ENCODE measurements around the gene SPON1.

Gene SPON1

DNA sequence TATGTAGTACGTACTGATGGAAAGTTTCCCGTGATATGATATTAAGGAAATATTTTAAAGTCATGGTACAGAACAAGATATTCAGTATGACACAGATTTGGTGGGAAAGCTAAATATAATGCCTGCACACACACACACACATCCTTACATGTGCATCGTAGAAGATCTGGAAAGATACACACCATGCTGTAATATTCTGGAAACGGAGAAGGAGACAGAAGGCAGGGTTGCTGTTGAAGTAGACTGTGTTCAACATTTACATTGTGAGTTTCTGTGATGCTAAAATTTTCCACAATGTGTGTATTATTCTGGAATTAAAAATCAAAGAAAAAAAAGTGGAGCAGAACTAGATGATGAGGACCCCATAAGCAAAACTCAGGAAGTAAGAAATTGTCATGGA is 278.4 kb downstream of the SPON1 start:
- H3K27me3 ChIP-seq (ENCODE audit: control insufficient read depth in 3 of 3, insufficient read depth in 3 of 3, low read depth in 1 of 3, low read length in 3 of 3), result peaks cover 0 to 21% (median 0%) of the 10 kb centered on the region in 3 experiments
- H2AK5ac ChIP-seq (ENCODE audit: low read depth, low read length), result no peak overlapping the region
- peaks cover 0 to 4% of the 10 kb centered on the region in 2 donors for H3K4me1 ChIP-seq (ENCODE audit: control insufficient read depth in 2 of 2, insufficient read depth in 1 of 2, low read depth in 1 of 2, low read length in 2 of 2)
- no peak overlapping the region for H3K27ac ChIP-seq (replicated peaks; ENCODE audit: low read length)
- no peak overlapping the region for H3K14ac ChIP-seq (ENCODE audit: low read length)
- H3K23ac ChIP-seq (ENCODE audit: low read depth, low read length, poor library complexity), result no peak overlapping the region
- WGBS, 2 donors (ENCODE audit: extremely low coverage in 2 of 2, insufficient read length in 2 of 2, insufficient replicate concordance in 1 of 2), result no CpG with 5 or more reads among the region's 4 CpGs
- no peaks in the 10 kb centered on the region for H3K79me1 ChIP-seq (ENCODE audit: low read depth, low read length)
- no peak overlapping the region for H3K4me3 ChIP-seq (ENCODE audit: low read length in 2 of 2)
- H3K9ac ChIP-seq (ENCODE audit: low read depth, low read length, poor library complexity), result no peak overlapping the region
- H3K4ac ChIP-seq (ENCODE audit: low read length), result no peak overlapping the region
- no peak overlapping the region for H4K8ac ChIP-seq (ENCODE audit: low read depth, low read length)
- no peak overlapping the region for H2BK120ac ChIP-seq (ENCODE audit: low read depth, low read length)
- H3K36me3 ChIP-seq (replicated peaks in 1 of 2; ENCODE audit: control insufficient read depth in 2 of 2, insufficient read depth in 2 of 2, low read length in 2 of 2), result no peaks in the 10 kb centered on the region
- no peak overlapping the region for H4K91ac ChIP-seq (ENCODE audit: low read depth, low read length, poor library complexity)
- no peak overlapping the region for H2AFZ ChIP-seq (ENCODE audit: low read length)
- no peak overlapping the region for H2BK12ac ChIP-seq (ENCODE audit: low read length)
- no peak overlapping the region for H2BK5ac ChIP-seq (ENCODE audit: low read length)
- no peak overlapping the region for H3K18ac ChIP-seq (ENCODE audit: low read length)
- DNase-seq (ENCODE audit: low spot score), result no peak
- H3K9me3 ChIP-seq (replicated peaks in 1 of 2; ENCODE audit: control insufficient read depth in 2 of 2, insufficient read depth in 1 of 2, low read depth in 1 of 2, low read length in 2 of 2), result no peaks in the 10 kb centered on the region
- no peak overlapping the region for H2BK15ac ChIP-seq (ENCODE audit: low read length)
- H3K4me2 ChIP-seq (ENCODE audit: insufficient read depth, low read length, poor library complexity, severe bottlenecking), result no peak overlapping the region

DNA sequence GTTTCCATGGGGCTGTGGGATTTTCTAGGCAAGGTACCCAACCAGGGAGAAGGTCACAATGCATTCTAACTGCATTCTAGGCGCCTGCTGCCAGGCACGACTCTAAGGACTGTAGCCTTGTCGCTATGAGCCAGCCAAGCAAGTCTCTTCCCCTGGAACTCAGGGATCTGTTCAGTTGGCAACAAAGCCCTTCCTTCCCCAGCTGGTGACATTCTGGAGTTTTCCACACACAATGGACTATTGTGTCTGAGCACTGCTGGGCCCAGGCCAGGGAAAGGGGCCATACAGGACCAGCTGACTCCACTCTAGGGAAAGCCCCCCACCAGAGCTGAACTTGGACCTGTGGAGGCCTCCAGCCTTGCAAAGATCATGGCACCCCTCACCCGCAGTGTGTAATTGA is 279.7 kb downstream of the SPON1 start:
- Histone ChIP-seq H3K27me3 (ENCODE audit: control insufficient read depth in 3 of 3, insufficient read depth in 3 of 3, low read depth in 1 of 3, low read length in 3 of 3) (peaks cover 0 to 19% (median 0%) of the 10 kb centered on the region in 3 experiments), H3K4ac (ENCODE audit: low read length) (no peak overlapping the region), H2BK12ac (ENCODE audit: low read length) (no peak overlapping the region), H4K8ac (ENCODE audit: low read depth, low read length) (no peak overlapping the region), H3K18ac (ENCODE audit: low read length) (no peak overlapping the region), H3K14ac (ENCODE audit: low read length) (no peak overlapping the region), H4K91ac (ENCODE audit: low read depth, low read length, poor library complexity) (no peak overlapping the region), H3K4me1 (ENCODE audit: control insufficient read depth in 2 of 2, insufficient read depth in 1 of 2, low read depth in 1 of 2, low read length in 2 of 2) (peaks cover 0 to 4% of the 10 kb centered on the region in 2 donors), H2BK15ac (ENCODE audit: low read length) (no peak overlapping the region), H2BK5ac (ENCODE audit: low read length) (no peak overlapping the region), H3K36me3 (replicated peaks in 1 of 2; ENCODE audit: control insufficient read depth in 2 of 2, insufficient read depth in 2 of 2, low read length in 2 of 2) (no peaks in the 10 kb centered on the region), H3K23ac (ENCODE audit: low read depth, low read length, poor library complexity) (no peak overlapping the region), H3K9me3 (replicated peaks in 1 of 2; ENCODE audit: control insufficient read depth in 2 of 2, insufficient read depth in 1 of 2, low read depth in 1 of 2, low read length in 2 of 2) (no peaks in the 10 kb centered on the region), H2BK120ac (ENCODE audit: low read depth, low read length) (no peak overlapping the region), H2AFZ (ENCODE audit: low read length) (no peak overlapping the region), H3K79me1 (ENCODE audit: low read depth, low read length) (no peaks in the 10 kb centered on the region), H2AK5ac (ENCODE audit: low read depth, low read length) (no peak overlapping the region), H3K27ac (replicated peaks; ENCODE audit: low read length) (no peak overlapping the region), H3K4me3 (ENCODE audit: low read length in 2 of 2) (no peak overlapping the region), H3K4me2 (ENCODE audit: insufficient read depth, low read length, poor library complexity, severe bottlenecking) (no peak overlapping the region), H3K9ac (ENCODE audit: low read depth, low read length, poor library complexity) (no peak overlapping the region)
- WGBS, 2 donors (ENCODE audit: extremely low coverage in 2 of 2, insufficient read length in 2 of 2, insufficient replicate concordance in 1 of 2), result no CpG with 5 or more reads among the region's 4 CpGs
- no peak for DNase-seq (ENCODE audit: low spot score)

DNA sequence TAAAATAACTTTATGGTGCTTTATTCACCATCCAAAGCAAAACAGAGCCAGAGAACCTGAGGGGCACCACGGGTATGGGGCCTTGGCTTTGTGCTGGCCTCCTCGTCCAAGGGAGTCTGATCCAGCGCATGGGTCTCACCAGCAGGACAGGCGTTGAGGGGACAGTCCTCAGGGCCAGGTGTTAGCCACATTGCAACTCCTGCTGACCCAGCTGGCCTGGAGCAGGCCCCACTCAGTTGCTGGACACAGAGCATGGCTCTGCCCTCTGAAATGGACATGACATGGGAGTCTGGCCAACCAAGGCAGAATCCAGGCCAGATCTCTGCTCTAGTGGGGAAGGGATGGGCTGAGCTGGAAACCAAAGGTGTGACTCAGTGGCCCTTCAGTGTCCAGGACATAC is 280.2 kb downstream of the SPON1 start:
- H2AK5ac ChIP-seq (ENCODE audit: low read depth, low read length), result no peak overlapping the region
- no peak overlapping the region for H3K4ac ChIP-seq (ENCODE audit: low read length)
- no peaks in the 10 kb centered on the region for H3K9me3 ChIP-seq (replicated peaks in 1 of 2; ENCODE audit: control insufficient read depth in 2 of 2, insufficient read depth in 1 of 2, low read depth in 1 of 2, low read length in 2 of 2)
- no peak overlapping the region for H4K91ac ChIP-seq (ENCODE audit: low read depth, low read length, poor library complexity)
- no peak overlapping the region for H3K14ac ChIP-seq (ENCODE audit: low read length)
- no peak overlapping the region for H3K27ac ChIP-seq (replicated peaks; ENCODE audit: low read length)
- no peak overlapping the region for H3K18ac ChIP-seq (ENCODE audit: low read length)
- H3K79me1 ChIP-seq (ENCODE audit: low read depth, low read length), result no peaks in the 10 kb centered on the region
- H3K9ac ChIP-seq (ENCODE audit: low read depth, low read length, poor library complexity), result no peak overlapping the region
- H3K36me3 ChIP-seq (replicated peaks in 1 of 2; ENCODE audit: control insufficient read depth in 2 of 2, insufficient read depth in 2 of 2, low read length in 2 of 2), result no peaks in the 10 kb centered on the region
- no peak overlapping the region for H2BK5ac ChIP-seq (ENCODE audit: low read length)
- no peak overlapping the region for H3K4me2 ChIP-seq (ENCODE audit: insufficient read depth, low read length, poor library complexity, severe bottlenecking)
- H3K4me3 ChIP-seq (ENCODE audit: low read length in 2 of 2), result no peak overlapping the region
- H2BK15ac ChIP-seq (ENCODE audit: low read length), result no peak overlapping the region
- H3K27me3 ChIP-seq (ENCODE audit: control insufficient read depth in 3 of 3, insufficient read depth in 3 of 3, low read depth in 1 of 3, low read length in 3 of 3), result peaks cover 0 to 25% (median 0%) of the 10 kb centered on the region in 3 experiments
- H2AFZ ChIP-seq (ENCODE audit: low read length), result no peak overlapping the region
- H2BK12ac ChIP-seq (ENCODE audit: low read length), result no peak overlapping the region
- WGBS, 2 donors (ENCODE audit: extremely low coverage in 2 of 2, insufficient read length in 2 of 2, insufficient replicate concordance in 1 of 2), result no CpG with 5 or more reads among the region's 4 CpGs
- no peak overlapping the region for H3K23ac ChIP-seq (ENCODE audit: low read depth, low read length, poor library complexity)
- H2BK120ac ChIP-seq (ENCODE audit: low read depth, low read length), result no peak overlapping the region
- H4K8ac ChIP-seq (ENCODE audit: low read depth, low read length), result no peak overlapping the region
- peaks cover 0 to 5% of the 10 kb centered on the region in 2 donors for H3K4me1 ChIP-seq (ENCODE audit: control insufficient read depth in 2 of 2, insufficient read depth in 1 of 2, low read depth in 1 of 2, low read length in 2 of 2)
- DNase-seq (ENCODE audit: low spot score), result no peak

DNA sequence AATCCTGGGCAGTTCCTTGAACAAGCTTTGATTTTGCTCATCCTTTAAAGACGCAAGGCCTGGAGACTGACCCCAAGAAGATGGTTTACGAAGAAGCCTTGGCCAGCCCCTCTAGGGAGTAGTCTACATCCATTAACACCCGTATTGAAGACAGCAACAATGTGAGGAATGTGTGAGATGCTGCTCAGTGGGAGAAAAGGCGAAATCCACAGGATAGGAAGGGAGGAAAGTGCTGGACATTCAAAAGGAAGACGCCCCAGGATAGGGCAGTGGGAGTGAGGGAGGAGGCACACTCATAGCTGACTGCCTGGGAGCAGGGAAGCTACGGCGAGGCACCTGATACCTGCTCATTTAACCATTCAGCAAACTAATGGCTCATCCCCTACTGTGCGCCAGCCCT is 282.4 kb downstream of the SPON1 start:
- Histone ChIP-seq H3K4me3 (ENCODE audit: low read length in 2 of 2) (no peak overlapping the region), H3K36me3 (replicated peaks in 1 of 2; ENCODE audit: control insufficient read depth in 2 of 2, insufficient read depth in 2 of 2, low read length in 2 of 2) (no peaks in the 10 kb centered on the region), H3K4me1 (ENCODE audit: control insufficient read depth in 2 of 2, insufficient read depth in 1 of 2, low read depth in 1 of 2, low read length in 2 of 2) (peaks cover 2 to 15% of the 10 kb centered on the region in 2 donors), H3K79me1 (ENCODE audit: low read depth, low read length) (no peaks in the 10 kb centered on the region), H2BK15ac (ENCODE audit: low read length) (no peak overlapping the region), H2BK120ac (ENCODE audit: low read depth, low read length) (no peak overlapping the region), H3K4me2 (ENCODE audit: insufficient read depth, low read length, poor library complexity, severe bottlenecking) (no peak overlapping the region), H3K9me3 (replicated peaks in 1 of 2; ENCODE audit: control insufficient read depth in 2 of 2, insufficient read depth in 1 of 2, low read depth in 1 of 2, low read length in 2 of 2) (no peaks in the 10 kb centered on the region), H3K27ac (replicated peaks; ENCODE audit: low read length) (no peak overlapping the region), H2AFZ (ENCODE audit: low read length) (no peak overlapping the region), H2BK12ac (ENCODE audit: low read length) (no peak overlapping the region), H3K14ac (ENCODE audit: low read length) (peak overlapping the region; percentile 40), H2AK5ac (ENCODE audit: low read depth, low read length) (no peak overlapping the region), H3K18ac (ENCODE audit: low read length) (no peak overlapping the region), H3K23ac (ENCODE audit: low read depth, low read length, poor library complexity) (no peak overlapping the region), H3K9ac (ENCODE audit: low read depth, low read length, poor library complexity) (no peak overlapping the region), H4K8ac (ENCODE audit: low read depth, low read length) (no peak overlapping the region), H2BK5ac (ENCODE audit: low read length) (no peak overlapping the region), H3K27me3 (ENCODE audit: control insufficient read depth in 3 of 3, insufficient read depth in 3 of 3, low read depth in 1 of 3, low read length in 3 of 3) (peaks cover 0 to 19% (median 0%) of the 10 kb centered on the region in 3 experiments), H4K91ac (ENCODE audit: low read depth, low read length, poor library complexity) (no peak overlapping the region), H3K4ac (ENCODE audit: low read length) (no peak overlapping the region)
- WGBS, 2 donors (ENCODE audit: extremely low coverage in 2 of 2, insufficient read length in 2 of 2, insufficient replicate concordance in 1 of 2), result no CpG with 5 or more reads among the region's 8 CpGs
- no peak for DNase-seq (ENCODE audit: low spot score)

Data from neuronal stem cell (in vitro differentiated cells).